Adipocyte (in vitro differentiated cells): Measurements from ENCODE around the gene NR2F1.

ENCODE experiments used
- DNase-seq: peaks from one replicate; pipeline ENCODE4 v3.0.0-alpha.2; 2015; ENCODE audit warnings: low read depth
- H3K27me3 ChIP-seq: replicated peaks from 2 replicates; pipeline ENCODE4 v1.7.0; 2013; ENCODE audit warnings: mild to moderate bottlenecking, low read length, moderate library complexity; ENCODE audit not compliant: control insufficient read depth, insufficient read depth
- H3K36me3 ChIP-seq: 2 replicates; pipeline ENCODE4 v1.7.0; 2013; ENCODE audit warnings: low read length, mild to moderate bottlenecking, moderate library complexity; ENCODE audit not compliant: control insufficient read depth, insufficient read depth, severe bottlenecking
- H3K4me1 ChIP-seq: 2 replicates; pipeline ENCODE4 v1.7.0; 2013; ENCODE audit warnings: mild to moderate bottlenecking, low read length, moderate library complexity; ENCODE audit not compliant: control insufficient read depth, insufficient read depth
- H3K4me3 ChIP-seq: 2 replicates; pipeline ENCODE4 v1.7.0; 2013; ENCODE audit warnings: mild to moderate bottlenecking, low read length, moderate library complexity
- H3K9ac ChIP-seq: 2 replicates; pipeline ENCODE4 v1.7.0; 2013; ENCODE audit warnings: mild to moderate bottlenecking, low read length, moderate library complexity
- H3K9me3 ChIP-seq: 2 replicates; pipeline ENCODE4 v1.7.0; 2013; ENCODE audit warnings: mild to moderate bottlenecking, low read length, moderate library complexity; ENCODE audit not compliant: control insufficient read depth

Gene NR2F1

DNA sequence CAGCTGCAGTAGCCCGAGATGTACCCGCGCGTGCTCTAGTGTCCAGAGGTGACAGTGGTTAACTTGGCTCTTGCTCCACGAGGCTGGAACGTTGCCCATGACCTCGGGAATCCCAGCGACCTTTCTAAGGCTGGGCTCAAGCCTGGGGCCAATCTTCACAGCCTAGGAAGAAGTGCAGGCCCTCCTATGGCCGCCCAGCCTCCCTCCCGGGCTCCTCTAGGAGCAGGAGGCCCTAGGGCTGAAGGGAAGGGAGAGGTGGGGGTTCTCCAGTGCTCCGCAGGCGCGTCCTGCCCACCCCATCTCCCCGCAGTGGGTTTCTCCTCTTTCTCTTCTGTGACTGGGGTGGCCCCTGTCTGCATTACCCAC, 13.3 kb downstream of the NR2F1 start:
- DNase-seq: no peak
- H3K27me3 ChIP-seq: peaks cover 8% of the 10 kb centered on the region
- peaks cover 18% of the 10 kb centered on the region for H3K36me3 ChIP-seq
- H3K4me3 ChIP-seq: no peak overlapping the region
- no peaks in the 10 kb centered on the region for H3K4me1 ChIP-seq
- no peak overlapping the region for H3K9ac ChIP-seq
- no peaks in the 10 kb centered on the region for H3K9me3 ChIP-seq

DNA sequence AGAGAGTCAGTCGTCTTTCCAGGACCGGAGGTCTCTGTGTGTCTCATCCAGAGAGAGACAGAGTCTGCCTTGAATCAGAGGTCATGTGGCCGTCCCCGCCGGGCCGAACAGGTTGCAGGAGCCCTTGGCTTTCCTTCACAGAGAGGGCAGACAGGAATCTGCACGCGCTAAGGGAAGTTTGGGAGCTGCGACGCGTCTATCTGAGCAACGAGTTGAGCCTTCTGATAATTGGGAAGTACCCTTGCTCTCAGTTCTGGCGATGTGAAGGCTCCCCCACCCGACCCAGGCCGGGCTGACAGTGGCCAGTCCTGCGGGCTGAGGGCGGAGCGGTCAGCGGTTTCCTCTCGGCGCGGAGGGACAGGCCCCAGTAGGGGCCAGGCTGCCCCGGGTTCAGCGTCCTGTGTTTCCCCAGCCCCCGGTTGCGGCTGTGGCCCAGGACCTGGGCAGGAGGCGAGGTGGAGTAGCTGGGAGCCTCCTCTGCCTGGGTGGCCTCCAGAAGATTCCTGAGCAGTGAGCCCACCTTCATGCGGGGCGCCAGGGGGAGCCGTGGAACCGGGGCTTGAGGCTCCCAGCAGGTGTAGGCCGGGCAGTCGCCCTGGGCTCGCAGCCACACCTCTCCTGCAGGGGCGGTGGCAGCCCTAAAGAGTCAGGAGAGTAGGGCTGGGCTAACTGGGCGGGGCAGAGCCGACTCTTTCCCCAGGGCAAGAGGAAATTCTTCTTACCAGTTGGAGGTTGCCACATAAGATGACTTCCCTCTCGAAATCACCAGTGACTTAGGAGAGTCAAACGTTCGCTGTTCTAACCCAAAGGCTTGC, 13.9 kb downstream of the NR2F1 start:
- no peak for DNase-seq
- Histone ChIP-seq H3K27me3 (peaks cover 13% of the 10 kb centered on the region), H3K4me3 (no peak overlapping the region), H3K36me3 (peaks cover 18% of the 10 kb centered on the region), H3K4me1 (no peaks in the 10 kb centered on the region), H3K9ac (no peak overlapping the region), H3K9me3 (no peaks in the 10 kb centered on the region)

DNA sequence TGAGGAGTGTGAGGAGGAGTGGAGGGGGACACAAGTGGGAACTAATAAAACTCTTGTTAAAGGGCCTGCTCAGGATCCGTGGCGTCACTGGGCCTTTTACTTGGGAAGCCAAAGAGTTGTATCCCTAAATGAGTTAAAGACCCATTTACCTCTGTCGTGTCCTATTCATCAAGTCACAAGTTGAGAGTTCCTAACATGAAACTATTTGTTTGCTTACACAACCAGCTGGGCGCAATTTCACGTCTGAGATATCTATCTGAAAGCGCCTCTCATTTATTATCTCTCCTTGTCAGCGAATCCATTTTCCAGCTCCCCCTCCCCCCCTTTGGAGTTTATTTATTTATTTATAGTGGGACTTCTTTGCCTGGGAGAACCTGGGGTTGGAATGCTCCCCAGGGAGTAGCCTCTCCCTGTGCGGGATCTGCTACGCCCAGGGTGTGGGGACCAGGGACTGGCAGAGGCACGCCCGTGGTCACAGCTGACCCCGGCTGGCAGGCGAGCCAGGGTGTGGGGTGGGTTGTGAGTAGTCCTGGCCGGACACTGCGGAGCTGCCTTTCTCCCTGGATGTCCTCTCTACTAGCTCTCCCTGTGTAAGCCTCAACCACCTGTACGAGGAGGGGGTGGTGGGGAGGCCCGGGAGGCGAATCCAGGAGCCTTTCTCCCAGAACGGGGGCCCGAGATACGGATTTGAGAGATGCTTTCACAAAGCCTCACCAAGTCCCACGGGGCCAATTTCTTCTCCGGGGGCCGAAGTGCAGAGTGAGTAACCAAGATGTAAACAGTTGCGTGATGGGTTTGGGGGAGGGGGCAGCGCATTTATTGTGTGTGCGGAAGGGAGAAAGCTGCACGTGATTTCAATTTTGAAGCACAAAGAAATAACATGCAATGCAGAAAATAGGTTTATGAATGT, 15.3 kb downstream of the NR2F1 start:
- no peak overlapping the region for H3K4me3 ChIP-seq
- no peaks in the 10 kb centered on the region for H3K9me3 ChIP-seq
- H3K4me1 ChIP-seq: no peaks in the 10 kb centered on the region
- no peak overlapping the region for H3K9ac ChIP-seq
- no peak for DNase-seq
- peaks cover 18% of the 10 kb centered on the region for H3K27me3 ChIP-seq
- H3K36me3 ChIP-seq: peaks cover 17% of the 10 kb centered on the region

DNA sequence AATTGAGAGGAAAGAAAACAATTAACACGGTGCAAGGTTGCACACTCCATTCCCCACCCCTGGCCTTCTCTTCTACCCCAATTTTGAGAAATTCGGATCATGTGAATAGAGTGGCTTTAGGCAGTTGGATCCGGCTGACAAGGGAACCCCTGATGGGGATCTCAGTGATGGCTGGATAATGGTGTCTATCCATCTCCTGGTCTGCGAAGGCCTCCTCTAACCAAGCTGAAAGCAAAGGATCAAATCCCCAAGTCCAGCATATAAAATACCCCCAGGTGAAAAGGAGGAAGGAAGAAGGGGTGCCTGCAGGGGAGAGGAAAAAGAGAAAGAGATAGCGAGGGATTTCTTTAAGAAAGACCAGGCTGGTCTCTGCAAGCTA, 16.0 kb downstream of the NR2F1 start:
- no peaks in the 10 kb centered on the region for H3K4me1 ChIP-seq
- no peak overlapping the region for H3K4me3 ChIP-seq
- no peak for DNase-seq

DNA sequence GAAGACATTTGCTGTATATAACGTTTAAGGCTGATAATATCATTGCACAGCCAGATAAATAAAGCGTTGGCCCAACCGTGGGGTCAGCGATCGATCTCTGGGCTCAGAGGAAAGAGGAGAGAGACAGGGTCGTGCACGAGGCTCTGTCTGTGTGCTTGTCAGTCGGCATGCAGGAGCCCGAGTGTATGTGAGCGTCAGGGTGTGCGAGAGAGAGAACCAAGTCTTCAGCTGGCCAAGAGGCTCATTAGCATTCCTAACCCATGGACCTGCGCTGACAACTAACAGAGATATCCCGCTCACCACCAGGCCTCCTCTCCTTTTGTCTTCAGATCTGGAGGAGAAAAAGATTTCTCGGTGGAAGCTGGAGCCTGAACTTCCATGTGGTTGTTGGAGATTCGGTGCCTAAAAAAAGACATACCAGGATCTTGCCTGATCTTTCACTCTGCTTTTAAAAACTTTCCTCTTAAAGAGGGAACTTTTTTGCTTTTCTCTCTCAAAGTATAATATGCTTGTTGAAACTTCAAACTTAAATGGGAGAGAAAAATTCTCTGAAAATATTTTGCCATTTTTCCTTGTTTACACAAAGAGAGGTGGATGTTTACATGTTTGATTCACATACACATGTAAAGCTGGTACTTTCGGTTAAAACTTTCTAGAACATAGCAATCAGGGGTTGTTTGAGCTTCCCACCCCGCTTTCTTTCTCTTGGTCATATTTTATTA, 16.5 kb downstream of the NR2F1 start:
- no peaks in the 10 kb centered on the region for H3K9me3 ChIP-seq
- no peak overlapping the region for H3K4me3 ChIP-seq
- no peaks in the 10 kb centered on the region for H3K4me1 ChIP-seq
- DNase-seq: no peak
- no peak overlapping the region for H3K9ac ChIP-seq
- peaks cover 5% of the 10 kb centered on the region for H3K36me3 ChIP-seq
- peaks cover 24% of the 10 kb centered on the region for H3K27me3 ChIP-seq

More for the DNA sequence above, 16.0 kb downstream of the NR2F1 start:
- peaks cover 11% of the 10 kb centered on the region for H3K36me3 ChIP-seq
- H3K27me3 ChIP-seq: peaks cover 24% of the 10 kb centered on the region
- H3K9me3 ChIP-seq: no peaks in the 10 kb centered on the region
- H3K9ac ChIP-seq: no peak overlapping the region

DNA sequence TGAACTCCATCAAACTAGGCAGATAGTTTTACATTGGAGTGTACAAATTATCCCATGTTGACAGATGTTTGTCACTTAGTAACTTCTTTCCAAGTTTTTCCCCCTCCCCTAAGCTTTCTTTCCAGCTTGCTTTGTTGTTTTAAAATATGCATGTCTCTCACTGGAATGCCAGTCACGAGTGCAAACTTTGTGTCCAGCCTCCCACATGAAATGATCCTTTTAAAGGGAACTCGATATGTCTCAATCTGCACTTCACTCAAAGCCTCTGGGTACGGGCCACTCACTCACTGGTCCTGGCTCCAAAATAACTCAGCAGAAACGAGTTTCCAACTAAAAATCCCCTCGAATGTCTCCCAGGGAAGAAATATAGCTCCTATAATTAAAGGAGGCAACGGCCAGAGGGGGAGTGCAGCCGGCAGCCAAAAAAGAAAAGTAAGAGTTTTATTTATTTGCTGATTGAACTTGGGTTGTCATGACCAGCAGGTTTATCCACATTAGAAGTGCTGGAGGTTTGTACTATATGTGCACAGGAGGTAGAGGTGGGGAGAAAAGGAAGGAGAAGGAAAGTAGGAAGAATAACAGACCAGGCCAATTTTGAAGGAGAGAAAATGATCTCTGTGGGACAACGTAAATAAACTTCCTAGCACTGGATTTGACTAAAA, 17.5 kb downstream of the NR2F1 start:
- H3K4me3 ChIP-seq: no peak overlapping the region
- peaks cover 33% of the 10 kb centered on the region for H3K27me3 ChIP-seq
- no peak overlapping the region for H3K9ac ChIP-seq
- no peaks in the 10 kb centered on the region for H3K4me1 ChIP-seq
- no peaks in the 10 kb centered on the region for H3K9me3 ChIP-seq
- no peak for DNase-seq
- no peaks in the 10 kb centered on the region for H3K36me3 ChIP-seq

DNA sequence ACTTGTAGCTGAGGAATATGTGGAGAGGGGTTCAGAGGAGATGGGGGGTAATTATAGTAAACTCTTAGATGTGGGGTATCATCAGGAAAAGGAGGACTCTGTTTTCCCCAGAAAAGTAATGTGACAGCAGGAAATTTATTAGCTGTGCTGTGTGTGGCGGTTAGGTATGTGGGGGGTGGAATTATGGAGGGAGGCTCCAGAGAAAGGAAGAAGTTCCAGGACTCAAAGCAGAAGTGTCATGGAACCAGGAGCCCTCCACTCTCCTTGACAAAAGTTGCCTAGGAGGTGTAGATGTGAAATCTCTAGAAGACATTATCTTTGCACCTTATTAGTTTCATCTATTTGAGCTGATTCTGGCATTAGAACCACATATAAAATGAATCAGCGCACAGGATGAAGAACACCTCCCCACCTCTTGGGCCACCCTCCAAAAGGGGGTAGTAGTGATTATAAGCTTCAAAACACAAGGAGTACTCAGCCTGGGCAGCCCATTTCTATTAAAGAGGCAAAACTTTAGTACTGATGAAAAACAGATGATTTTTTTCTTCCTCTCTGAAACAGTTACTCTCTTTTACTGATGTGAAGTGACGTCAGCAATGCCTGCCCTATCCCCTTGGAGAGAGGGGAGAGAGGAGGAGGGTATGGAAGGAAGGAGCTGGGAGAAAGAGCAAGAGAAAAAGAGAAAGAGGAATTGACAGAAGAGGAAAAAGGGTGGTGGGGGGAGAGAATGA, 18.2 kb downstream of the NR2F1 start:
- DNase-seq: no peak
- Histone ChIP-seq H3K4me1 (no peaks in the 10 kb centered on the region), H3K9ac (no peak overlapping the region), H3K27me3 (peaks cover 40% of the 10 kb centered on the region), H3K9me3 (no peaks in the 10 kb centered on the region), H3K4me3 (no peak overlapping the region), H3K36me3 (no peaks in the 10 kb centered on the region)

DNA sequence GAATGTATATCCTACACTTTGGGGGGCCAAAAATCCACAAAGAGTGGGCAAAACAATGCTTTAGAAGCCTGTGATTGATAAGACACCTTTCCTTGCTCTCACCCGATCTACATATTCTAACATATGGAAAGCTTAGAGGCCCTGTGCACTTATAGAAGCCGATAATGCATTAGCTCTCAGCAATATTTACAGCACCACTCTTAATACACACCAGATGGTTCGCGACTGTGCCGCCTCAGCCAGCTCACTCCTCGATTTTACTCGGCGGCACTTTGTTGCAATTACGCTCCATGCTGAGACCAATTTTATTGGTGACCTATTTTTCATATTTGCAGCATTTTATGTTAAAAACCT, 18.8 kb downstream of the NR2F1 start:
- no peak overlapping the region for H3K9ac ChIP-seq
- no peaks in the 10 kb centered on the region for H3K9me3 ChIP-seq
- no peak overlapping the region for H3K4me3 ChIP-seq
- H3K36me3 ChIP-seq: no peaks in the 10 kb centered on the region
- no peaks in the 10 kb centered on the region for H3K4me1 ChIP-seq
- H3K27me3 ChIP-seq: peaks cover 45% of the 10 kb centered on the region
- DNase-seq: no peak

DNA sequence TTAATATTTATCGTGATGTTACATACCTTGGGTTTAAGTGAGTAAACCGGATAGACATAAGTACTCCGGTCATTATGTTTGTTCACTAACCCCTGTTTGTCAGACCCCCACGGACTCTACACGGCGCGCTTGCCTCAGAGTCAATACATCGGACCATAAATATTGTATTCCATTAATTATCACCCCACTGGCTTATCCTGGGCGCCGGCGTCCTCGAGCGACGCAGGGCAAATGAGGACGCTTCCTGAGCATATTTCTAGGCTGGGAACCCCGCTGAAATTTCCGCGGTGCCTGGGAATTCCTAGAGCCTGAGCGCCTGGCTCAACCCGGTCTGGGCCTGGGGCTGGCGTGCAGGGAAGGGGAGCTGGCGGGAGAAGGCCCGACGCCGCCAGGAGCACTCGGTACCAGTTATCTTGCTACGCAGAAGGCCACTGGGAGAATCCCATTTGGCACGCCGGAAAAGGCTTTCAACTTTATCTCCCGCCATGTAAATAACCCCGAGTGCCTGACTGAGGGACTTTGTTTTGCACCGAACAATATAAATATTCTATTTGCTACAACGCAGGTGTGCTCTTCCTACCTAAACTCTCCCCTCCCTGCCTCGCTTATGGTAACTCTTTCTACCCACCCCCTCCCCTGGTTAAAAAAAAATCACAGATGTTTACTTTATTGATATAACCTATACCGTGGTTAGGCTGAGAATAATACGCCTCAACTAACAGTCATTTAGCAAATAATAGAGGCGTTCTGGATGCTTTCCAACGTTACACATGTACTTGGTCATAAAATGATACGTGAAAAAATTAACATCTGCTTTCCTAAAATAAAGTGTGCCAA, 19.4 kb downstream of the NR2F1 start:
- peaks cover 4% of the 10 kb centered on the region for H3K4me1 ChIP-seq
- DNase-seq: no peak
- peaks cover 45% of the 10 kb centered on the region for H3K27me3 ChIP-seq
- no peak overlapping the region for H3K4me3 ChIP-seq
- H3K9me3 ChIP-seq: no peaks in the 10 kb centered on the region
- no peak overlapping the region for H3K9ac ChIP-seq
- no peaks in the 10 kb centered on the region for H3K36me3 ChIP-seq
